Ishikawa (cell line): ENCODE data around the gene TP53AIP1.

Source experiments
- CEBPB ChIP-seq: IDR thresholded peaks from 2 replicates; pipeline ENCODE4 v1.6.1; 2012
- CREB1 ChIP-seq: IDR thresholded peaks from 2 replicates; pipeline ENCODE4 v1.6.1; 2012; ENCODE audit warnings: low read depth
- EGR1 ChIP-seq: IDR thresholded peaks from 2 replicates; pipeline ENCODE4 v1.6.1; 2012
- EP300 ChIP-seq: IDR thresholded peaks from 2 replicates; pipeline ENCODE4 v1.6.1; 2012; ENCODE audit warnings: borderline replicate concordance
- FOXM1 ChIP-seq: IDR thresholded peaks from 2 replicates; pipeline ENCODE4 v1.6.1; 2012; ENCODE audit warnings: low read depth, borderline replicate concordance
- NFIC ChIP-seq: IDR thresholded peaks from 2 replicates; pipeline ENCODE4 v1.6.1; 2012
- RAD21 ChIP-seq: IDR thresholded peaks from 2 replicates; pipeline ENCODE4 v1.6.1; 2012; ENCODE audit warnings: low read depth
- TAF1 ChIP-seq: IDR thresholded peaks from 2 replicates; pipeline ENCODE4 v1.6.1; 2012; ENCODE audit warnings: low read depth, mild to moderate bottlenecking
- TCF12 ChIP-seq: IDR thresholded peaks from 2 replicates; pipeline ENCODE4 v1.6.1; 2012; ENCODE audit warnings: low read depth
- TEAD4 ChIP-seq: IDR thresholded peaks from 2 replicates; pipeline ENCODE4 v1.6.1; 2012
- YY1 ChIP-seq: IDR thresholded peaks from 2 replicates; pipeline ENCODE4 v1.6.1; 2012; ENCODE audit warnings: low read depth
- ZBTB7A ChIP-seq: IDR thresholded peaks from 2 replicates; pipeline ENCODE4 v1.6.1; 2012; ENCODE audit warnings: low read depth
- TF ChIP-seq, protein P1 (sequence below): IDR thresholded peaks from 2 replicates; pipeline ENCODE4 v1.6.1; 2012
- TF ChIP-seq, protein P2 (sequence below): IDR thresholded peaks from 2 replicates; pipeline ENCODE4 v1.6.1; 2012
- TF ChIP-seq, protein P3 (sequence below): IDR thresholded peaks from 2 replicates; pipeline ENCODE4 v1.6.1; 2012; ENCODE audit warnings: low read depth, mild to moderate bottlenecking

The TP53AIP1 gene

DNA sequence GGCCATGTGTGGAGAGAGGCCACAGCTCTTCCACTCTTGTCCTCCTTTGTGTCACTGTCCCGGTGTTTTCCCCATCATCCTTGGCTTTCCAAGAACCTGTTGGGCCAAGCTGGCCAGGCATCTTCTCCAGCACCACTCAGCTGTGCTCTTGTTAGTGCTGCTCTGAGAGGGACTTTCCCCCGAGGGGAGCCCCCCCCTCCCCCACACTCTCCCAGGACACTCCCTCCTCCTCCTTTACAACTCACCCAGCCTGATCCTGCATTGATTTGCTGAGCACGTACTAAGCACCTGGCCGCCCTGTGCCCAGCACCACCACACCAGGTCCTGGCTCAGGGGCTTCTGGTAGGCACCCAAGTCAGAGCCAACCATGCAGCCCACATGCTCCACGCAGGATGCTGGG lies 13.2 kb downstream of the TP53AIP1 start:
- TF ChIP-seq TCF12 (no peak), ZBTB7A (no peak), CEBPB (no peak), FOXM1 (no peak), TAF1 (no peak), EP300 (no peak), YY1 (no peak), TEAD4 (no peak), CREB1 (no peak), RAD21 (no peak), EGR1 (no peak), NFIC (no peak)
- TF ChIP-seq, protein P1, sequence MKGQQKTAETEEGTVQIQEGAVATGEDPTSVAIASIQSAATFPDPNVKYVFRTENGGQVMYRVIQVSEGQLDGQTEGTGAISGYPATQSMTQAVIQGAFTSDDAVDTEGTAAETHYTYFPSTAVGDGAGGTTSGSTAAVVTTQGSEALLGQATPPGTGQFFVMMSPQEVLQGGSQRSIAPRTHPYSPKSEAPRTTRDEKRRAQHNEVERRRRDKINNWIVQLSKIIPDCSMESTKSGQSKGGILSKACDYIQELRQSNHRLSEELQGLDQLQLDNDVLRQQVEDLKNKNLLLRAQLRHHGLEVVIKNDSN, result no peak
- TF ChIP-seq, protein P2, sequence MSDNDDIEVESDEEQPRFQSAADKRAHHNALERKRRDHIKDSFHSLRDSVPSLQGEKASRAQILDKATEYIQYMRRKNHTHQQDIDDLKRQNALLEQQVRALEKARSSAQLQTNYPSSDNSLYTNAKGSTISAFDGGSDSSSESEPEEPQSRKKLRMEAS, result no peak
- TF ChIP-seq, protein P3, sequence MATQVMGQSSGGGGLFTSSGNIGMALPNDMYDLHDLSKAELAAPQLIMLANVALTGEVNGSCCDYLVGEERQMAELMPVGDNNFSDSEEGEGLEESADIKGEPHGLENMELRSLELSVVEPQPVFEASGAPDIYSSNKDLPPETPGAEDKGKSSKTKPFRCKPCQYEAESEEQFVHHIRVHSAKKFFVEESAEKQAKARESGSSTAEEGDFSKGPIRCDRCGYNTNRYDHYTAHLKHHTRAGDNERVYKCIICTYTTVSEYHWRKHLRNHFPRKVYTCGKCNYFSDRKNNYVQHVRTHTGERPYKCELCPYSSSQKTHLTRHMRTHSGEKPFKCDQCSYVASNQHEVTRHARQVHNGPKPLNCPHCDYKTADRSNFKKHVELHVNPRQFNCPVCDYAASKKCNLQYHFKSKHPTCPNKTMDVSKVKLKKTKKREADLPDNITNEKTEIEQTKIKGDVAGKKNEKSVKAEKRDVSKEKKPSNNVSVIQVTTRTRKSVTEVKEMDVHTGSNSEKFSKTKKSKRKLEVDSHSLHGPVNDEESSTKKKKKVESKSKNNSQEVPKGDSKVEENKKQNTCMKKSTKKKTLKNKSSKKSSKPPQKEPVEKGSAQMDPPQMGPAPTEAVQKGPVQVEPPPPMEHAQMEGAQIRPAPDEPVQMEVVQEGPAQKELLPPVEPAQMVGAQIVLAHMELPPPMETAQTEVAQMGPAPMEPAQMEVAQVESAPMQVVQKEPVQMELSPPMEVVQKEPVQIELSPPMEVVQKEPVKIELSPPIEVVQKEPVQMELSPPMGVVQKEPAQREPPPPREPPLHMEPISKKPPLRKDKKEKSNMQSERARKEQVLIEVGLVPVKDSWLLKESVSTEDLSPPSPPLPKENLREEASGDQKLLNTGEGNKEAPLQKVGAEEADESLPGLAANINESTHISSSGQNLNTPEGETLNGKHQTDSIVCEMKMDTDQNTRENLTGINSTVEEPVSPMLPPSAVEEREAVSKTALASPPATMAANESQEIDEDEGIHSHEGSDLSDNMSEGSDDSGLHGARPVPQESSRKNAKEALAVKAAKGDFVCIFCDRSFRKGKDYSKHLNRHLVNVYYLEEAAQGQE, result no peak

DNA sequence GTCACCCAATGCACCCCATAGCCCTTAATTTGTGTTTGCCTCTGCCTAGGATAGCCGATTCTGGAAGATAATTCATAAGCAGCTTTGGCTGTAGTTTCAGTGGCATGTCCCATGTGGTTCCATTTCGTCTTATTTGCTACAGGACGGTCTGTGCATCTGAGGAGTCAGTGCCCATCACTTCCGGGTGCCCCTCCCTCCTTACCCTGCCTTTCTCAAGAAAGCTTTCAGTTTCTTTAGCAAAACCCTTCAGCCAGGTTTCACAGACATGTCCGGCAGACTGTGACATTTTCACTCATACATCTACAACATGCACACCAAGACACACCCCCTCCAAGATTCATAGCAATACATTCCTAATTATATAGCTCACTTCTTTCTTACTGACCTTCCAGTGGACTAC lies 14.3 kb downstream of the TP53AIP1 start:
- no peak for TF ChIP-seq EGR1
- no peak for TF ChIP-seq YY1
- no peak for TF ChIP-seq EP300
- TF ChIP-seq FOXM1, result no peak

DNA sequence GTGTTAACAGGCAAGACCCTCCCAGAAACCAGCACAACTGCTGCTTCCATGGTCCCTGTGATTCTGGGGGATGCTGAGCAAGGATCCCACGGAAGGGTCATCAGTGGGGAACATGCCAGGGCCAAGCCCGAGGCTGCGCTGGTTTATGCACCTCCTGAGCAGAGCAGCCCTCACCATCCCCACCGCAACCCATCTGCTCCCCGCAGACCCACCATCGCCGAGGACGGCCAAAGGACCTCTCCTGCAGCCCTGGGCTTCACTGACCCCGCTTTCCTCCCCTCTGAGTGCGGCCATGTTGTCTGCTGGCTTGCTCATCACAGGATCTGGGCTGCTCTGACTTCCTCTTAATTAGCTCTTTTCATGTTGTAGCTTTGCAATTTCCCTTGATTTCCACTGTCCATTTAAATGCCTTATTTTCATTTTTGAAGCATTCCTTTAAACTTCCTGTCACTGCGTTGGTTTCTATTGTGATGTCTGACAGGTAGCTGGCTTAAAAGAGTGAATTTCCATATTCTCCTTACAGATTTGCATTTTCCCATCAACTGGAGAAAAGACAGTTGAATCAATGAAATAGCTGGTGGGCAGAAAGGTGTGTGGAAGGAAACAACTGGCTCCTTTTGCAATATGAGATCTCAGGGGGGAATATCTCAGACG lies 14.9 kb downstream of the TP53AIP1 start:
- TF ChIP-seq YY1 (peak; percentile 67; the same call in 1 of the 2 replicates), CREB1 (no peak), FOXM1 (no peak), ZBTB7A (no peak), EGR1 (no peak), TEAD4 (no peak), TCF12 (no peak)
- TF ChIP-seq, protein P2, result peak; percentile 2; the same call in 1 of the 2 replicates
- TF ChIP-seq, protein P3, result no peak

DNA sequence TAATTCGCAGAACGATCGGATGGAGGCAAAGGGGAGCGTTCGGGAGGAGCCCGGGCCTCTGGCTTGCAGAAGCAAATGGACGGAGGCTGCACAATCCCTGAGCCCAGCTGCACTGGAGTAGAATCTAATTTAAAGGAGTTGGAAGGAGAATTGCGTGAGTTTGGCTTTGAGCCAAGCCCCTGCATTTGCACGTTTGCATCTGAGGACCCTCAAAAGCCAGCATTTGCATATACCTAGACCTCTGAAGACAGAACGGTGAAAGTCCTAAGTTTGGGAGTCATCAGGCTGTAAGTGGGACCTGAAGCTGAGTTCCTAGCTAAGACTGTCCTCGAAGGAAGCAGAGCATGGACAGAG lies 15.6 kb downstream of the TP53AIP1 start:
- TF ChIP-seq, protein P2, result no peak; the same call in 1 of the 2 replicates
- TF ChIP-seq NFIC (peak; percentile 8; the same call in 1 of the 2 replicates), EP300 (no peak)

DNA sequence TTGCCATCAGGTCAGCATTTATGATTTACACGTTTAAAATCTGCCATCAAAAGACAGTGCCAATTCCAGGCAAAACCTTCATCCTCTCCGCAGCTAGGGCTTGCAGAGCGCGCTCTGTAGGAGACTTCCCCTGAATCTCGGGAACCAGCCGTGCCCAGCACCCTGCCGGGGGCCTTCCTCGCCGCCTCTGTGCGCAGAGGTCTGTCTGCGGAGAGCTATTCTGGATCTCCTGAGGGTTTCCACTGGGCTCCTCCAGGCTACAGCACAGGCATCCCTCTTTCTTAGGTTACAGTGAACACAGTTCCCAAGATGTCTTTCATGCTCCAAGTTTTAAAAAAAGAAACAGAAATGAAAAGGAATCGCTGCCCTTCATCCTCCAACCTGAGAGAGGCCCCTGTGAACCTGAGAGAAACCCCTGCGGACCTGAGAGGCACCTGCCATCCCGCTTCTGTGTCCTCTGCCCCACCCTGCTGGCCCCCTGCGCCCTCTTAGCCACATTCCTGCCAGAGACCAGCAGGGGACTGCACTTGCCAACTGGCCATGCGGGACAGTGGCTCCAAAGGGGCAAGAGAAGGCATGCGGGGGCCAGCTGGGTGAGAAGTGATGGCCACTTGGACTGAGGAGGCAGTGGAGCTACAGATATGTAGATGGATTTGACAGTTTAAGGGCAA lies 16.1 kb downstream of the TP53AIP1 start:
- TF ChIP-seq, protein P3, result no peak
- TF ChIP-seq NFIC, result peak; percentile 84
- peak; percentile 87 for TF ChIP-seq TEAD4
- TF ChIP-seq, protein P2, result no peak; the same call in none of the 2 replicates
- TF ChIP-seq CREB1, result no peak
- TF ChIP-seq, protein P1, result no peak
- no peak for TF ChIP-seq RAD21
- no peak for TF ChIP-seq YY1
- TF ChIP-seq EP300, result peak; percentile 89
- peak; percentile 77; the same call in 1 of the 2 replicates for TF ChIP-seq FOXM1
- no peak for TF ChIP-seq EGR1
- 0 out of 2 replicates have a peak, but pooled peaks have one; percentile 18 for TF ChIP-seq TAF1
- peak; percentile 91 for TF ChIP-seq TCF12
- no peak for TF ChIP-seq CEBPB
- peak; percentile 52; the same call in 1 of the 2 replicates for TF ChIP-seq ZBTB7A
